Suppressor macrophage treated with lipopolysaccharide for 1 hour (primary cell): ENCODE results near the gene RRP12.
"Not testable (repeated sequence)": the region's sequence is repeated elsewhere in the genome, so short reads cannot be mapped to it uniquely, and the experiment has no call there.

Experiments used
- DNase-seq, 3 donors: peaks; one replicate each; pipeline ENCODE4 v3.0.0-alpha.2; 2020 to 2022

Gene RRP12

DNA sequence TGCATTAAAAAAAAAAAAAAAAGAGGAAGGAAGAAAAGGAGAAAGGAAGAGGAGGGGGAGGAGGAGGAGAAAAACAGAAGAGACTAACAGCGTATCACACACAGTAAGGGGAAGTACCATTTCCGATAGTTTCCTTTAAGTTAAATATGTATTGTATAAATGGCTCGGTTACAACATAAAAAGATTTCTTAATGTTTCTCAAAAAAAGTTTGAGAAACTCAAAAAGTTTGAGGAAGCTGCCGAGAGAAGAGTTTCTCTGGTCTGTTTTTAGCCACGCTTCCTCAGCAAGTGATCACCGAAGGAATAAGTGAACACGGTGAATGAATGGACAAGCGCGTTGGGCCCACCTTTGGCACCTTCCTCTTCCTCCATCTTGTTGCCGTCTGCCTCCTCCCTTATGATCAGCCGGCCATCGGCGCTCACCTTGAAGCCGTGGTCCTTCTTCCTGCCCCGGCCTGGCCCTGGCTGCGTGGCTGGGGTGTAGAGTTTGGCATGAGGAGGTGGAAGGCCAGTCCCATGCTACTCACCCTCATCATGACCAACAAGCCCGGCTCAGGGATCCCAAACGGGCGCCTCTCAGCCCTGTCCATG is 35.3 kb downstream of the RRP12 start:
- DNase-seq: peak; percentile 74 to 96 (median 94)

DNA sequence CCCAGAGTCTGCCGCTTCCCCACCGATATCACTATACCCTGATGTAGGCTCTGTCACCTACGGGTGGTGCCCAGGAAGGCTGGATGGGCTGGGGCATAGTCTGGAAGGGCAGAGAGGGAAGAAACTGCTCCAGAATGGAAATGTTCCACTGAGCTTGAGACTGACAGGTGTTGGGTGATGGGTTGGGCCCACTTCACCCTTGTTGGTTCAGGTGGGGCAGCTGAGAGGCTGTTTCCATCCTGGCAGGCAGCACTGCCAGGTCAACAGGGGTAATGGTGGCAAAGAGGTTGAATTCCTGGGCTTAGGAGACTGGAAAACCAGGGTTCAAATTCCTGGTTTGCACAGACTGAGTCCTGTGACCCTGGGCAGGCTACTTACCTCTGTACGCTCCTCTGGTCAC is 38.1 kb downstream of the RRP12 start:
- no peak for DNase-seq

DNA sequence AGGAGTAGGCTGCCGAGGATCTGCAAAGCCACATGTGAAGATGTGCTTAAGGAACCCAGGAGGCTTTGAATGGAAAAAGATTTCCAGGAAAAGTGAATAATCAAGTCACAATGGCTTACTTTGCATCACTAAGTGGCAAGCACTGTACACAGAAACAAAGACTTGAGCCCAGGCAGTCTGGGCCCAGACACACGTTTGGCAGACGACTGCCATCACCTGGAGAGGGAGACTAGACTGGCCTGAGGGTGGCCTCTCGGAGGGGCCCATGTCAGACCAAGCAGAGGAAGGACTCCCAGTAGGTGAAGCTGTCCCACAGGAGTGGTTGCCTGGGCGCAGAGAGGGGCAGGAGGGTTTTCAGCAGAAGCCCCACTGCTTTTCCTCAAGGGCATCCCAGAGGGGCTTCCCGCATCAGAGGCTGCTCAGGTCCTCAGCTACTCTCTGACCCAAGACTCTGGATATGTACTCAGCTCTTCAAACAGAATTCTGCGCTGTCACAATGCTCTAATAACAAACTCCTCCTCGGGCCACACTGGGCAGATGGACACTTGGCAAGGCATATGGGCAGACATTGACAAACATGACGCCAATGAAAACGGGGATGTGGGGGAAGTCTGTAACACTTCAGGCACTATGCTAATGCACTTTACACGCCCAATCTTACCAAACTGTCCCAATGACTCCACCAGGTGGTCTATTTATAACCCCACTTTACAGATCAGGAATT is 38.7 kb downstream of the RRP12 start:
- no peak for DNase-seq

DNA sequence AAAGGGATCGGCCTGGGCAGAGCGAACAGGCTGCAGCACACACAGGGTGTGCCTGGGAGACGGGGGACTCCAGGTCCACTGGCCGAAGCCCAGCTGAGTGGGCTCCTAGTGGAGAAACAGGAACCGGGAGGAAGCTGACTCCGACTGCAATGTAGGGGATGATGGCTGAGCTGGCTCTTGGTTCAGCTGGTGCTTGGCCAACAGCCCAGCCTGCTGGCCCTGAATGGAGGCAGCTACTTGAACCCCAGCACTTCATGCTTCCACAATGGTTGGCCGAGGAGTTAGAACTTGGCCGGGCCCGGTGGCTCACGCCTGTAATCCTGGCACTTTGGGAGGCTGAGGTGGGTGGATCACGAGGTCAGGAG is 39.6 kb downstream of the RRP12 start:
- DNase-seq: peak; percentile 33 to 57 (median 42)

DNA sequence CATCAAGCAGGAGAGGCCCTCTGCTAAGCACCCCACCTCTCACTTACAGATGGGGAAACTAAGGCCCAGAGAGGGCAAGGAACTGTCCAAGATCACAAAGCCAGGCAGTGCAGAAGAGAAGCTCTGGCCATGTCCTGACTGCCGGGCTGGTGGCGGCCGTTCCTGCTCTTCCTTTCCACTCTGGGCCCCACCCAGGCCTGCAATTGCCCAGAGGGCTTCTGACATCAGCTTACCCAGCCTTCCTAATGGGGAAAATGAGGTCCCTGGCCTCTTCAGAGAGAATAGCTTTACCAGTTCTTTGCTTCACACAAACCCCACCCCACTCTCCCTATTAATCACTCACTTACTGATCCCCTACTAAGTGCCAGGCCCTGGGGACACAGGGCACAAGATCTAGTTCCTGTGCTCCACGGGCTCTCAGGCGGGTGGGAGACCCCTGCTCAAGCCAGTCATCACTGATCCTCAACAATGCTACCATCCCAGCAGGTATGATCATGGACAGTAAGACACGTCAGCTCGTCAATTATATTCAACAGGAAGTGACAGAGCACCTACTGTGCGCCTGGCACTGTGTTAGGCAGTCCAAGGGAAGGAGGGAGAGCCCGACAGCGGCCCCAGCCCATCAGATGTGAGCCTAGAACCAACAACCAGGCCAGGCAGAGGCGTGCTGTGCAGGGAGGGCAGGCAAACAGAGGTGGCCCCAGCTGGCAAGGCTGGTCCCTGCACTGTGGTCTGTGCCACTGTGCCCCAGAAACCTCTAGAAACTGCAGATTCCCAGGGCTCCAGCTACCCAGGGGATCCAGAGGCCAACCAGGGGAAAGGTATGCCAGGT is 40.2 kb downstream of the RRP12 start:
- DNase-seq: no peak

DNA sequence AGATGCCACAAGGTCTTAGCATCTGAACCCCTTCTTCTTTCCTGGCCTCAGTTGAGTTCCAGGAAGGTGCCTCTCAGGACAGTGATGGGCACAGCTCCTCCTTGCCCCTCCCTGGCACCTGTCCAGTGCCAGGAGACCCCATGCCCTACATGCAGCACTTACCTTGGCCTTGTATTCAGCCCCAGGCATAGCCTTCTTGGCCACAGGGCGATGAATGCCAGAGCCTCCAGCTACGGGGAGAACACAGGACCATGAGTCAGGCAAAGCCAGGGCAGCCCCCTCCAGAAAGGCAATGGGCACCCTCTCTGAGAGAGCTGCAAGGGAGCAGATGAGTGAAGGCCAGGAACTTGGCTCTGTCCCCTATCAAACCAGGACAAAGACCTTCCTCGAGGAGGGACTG is 42.4 kb downstream of the RRP12 start:
- DNase-seq: peak in 2 of 3 donors; percentile 22 to 26

DNA sequence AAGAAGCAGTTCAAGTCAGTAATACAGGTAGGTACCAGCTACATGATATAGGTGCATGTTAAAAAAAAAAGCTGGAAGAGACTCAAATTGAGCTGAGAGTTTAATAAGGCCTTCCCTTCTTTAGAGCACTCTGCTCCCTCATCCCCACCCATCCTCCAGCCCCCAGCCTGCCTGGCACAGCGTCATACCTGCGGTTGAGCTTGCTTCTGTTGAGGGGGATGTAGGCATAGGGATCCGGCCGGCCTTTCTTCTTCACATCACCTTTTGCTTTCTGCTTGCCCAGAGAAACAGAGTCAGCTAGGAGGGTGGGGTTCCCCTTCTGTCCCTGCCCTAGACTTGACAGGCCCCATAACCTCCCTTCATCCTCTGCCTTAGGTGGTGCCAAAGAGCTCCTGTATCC is 42.8 kb downstream of the RRP12 start:
- no peak for DNase-seq

DNA sequence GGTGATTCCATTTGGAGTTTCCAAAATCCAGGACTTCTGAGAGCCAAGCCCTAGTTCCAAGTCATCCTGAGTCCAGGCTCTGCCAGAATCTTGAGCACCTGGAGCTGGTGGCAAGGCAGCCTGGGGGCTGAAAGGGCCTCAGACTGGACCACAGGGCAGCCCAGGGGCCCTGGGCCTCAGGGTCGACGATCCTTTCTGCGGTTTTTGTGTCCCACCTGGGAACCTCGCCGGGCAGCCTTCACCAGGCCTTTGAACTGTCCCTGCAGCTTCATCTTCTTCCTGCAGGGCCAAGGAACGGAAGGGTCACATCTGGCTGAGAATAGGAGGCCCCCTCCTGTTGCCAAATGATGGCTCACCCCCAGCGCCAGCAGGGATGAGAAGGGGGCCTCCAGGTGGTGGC is 44.2 kb downstream of the RRP12 start:
- no peak for DNase-seq

DNA sequence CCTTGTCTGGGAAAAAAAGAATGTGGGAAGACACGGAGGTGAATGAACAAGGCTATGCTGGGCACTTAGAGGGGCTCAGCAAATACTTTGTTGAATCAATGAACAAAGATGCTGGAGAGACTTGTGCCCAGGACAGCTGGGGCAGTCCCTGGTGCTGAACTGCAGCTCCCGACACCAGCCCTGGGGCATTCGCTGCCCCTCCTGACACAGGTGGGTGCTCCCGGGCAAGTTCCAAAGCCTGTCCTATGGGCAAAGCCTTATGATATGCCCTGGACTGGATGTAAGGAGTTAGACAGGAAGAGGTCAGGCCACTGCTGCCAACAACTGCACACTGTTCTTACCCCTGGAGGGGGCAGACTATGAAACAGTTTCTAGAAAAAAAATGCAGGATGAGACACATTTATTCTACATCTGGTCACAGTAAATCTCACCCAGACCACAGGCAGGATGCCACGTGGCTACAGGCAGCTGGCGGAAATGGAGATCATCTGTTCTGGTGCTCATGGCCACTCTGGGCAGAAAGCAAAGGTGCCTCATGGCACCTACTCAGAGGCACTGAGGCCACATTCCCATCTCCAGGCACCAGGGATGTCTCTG is 44.7 kb downstream of the RRP12 start:
- peak; percentile 20 to 45 (median 29) for DNase-seq

DNA sequence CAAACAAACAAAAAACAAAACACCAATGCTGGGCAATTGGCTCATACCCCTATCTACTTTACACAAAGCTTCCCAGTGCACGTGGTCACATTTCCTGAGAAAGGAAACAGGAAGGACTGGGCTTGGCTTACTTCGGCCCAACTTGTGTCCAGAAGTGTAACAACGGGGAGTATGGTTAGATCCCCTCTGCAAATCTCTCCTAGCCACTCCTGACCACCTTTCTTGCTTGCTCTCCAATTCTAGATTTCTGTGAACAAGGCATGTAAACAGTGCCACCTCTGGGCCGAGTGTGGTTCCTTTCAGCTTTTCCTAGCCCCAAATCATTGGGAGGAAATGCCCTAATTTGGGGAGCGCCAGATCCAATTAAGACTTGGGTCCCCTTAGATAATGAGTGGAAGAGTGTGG is 45.6 kb downstream of the RRP12 start:
- DNase-seq: peak; percentile 60 to 78 (median 60)

DNA sequence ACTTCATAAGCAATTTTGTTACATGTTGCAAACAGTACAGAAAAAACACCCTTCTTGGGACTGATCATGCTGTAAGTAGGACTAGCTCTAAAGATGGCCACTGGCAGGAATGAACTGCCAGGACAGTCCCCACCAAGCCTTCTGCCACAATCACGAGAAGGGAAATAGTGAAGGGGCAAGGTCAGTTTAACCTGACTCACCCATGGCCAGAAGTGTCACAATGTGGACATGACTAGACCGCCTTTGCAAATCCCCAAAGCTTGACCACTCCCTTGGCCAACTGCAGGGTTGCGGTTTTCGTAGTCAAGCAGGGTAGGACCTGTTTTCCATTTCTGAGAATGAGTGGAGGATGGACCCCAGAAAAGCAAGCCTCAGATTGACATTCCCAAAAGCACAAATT is 47.2 kb downstream of the RRP12 start:
- DNase-seq: peak; percentile 92 to 99 (median 96)

DNA sequence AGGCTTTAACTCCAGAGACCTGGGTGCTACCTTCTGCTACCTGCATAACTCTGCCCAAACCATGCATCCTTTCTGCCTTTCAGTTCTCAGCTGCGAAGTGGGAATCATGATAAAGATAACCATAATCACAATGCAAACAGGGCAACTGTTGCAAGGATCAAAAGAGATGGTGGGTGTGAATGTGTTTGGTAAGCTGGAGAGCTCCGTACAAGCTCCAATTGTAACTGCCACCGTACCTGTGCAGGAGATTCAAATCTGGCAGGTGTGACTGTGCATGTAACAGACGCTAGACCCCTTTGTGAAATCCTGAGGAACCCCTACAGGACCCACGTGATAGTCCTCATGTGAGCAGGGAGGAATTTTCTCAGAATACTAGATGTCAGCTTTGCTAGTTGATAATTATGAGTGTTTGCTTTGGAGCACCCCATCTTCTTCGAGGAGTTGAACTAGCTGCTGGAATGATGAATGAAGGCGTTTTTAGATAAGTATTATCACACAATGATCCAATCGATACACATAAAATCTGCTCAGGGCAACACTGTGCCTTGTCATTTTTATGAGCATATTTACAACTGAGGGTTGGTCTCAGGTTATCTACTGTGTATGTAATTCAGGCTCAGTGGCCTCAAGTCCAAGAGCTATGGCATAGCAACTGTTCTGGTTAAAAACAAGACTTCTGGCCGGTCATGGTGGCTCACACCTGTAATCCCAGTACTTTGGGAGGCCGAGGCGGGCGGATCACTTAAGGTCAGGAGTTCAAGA is 51.2 kb downstream of the RRP12 start:
- DNase-seq: no peak

DNA sequence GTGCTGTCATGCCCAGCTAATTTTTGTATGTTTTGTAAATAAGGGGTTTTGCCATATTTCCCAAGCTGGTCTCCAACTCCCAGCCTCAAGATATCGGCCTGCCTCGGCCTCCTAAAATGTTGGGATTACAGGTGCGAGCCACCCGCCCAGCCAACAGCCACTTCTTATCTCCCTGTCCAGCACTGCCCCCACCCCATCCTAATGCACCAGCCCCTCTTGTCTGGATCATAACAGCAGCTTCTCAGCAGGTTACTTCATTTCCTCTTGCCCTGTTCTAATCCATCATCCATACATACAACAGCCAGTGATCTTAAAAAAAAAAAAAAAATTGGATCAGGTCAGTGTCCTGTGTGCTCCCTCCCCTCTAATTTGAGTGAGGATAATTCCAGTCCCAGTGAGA is 53.8 kb downstream of the RRP12 start:
- no peak for DNase-seq

DNA sequence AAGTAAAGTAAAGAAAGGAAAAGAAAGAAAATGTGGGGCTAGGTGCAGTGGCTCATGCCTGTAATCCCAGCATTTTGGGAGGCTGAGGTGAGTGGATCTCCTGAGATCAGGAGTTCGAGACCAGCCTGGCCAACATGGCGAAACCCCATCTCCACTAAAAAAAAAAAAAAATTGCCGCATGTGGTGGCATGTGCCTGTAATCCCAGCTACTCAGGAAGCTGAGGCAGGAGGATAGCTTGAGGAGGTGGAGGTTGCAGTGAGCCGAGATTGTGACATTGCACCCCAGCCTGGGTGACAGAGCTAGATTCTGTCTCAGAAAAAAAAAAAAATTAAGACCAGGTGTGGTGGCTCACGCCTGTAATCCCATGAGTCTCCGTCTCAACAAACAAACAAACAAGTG is 57.5 kb downstream of the RRP12 start:
- DNase-seq: not testable (repeated sequence)

DNA sequence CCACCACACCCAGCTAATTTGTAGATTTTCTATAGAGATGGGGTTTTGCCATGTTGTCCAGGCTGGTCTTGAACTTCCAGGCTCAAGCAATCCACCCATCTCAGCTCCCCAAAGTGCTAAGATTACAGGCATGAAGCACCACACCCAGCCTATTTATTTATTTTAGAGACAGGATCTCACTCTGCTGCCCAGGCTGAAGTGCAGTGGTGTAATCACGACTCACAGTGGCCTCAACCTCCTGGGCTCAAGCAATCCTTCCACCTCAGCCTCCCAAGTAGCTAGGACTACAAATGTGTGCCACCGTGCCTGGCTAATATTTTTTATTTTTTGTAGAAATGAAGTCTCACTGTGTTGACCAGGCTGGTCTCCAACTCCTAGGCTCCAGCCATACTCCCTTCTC is 59.7 kb downstream of the RRP12 start:
- no peak for DNase-seq

DNA sequence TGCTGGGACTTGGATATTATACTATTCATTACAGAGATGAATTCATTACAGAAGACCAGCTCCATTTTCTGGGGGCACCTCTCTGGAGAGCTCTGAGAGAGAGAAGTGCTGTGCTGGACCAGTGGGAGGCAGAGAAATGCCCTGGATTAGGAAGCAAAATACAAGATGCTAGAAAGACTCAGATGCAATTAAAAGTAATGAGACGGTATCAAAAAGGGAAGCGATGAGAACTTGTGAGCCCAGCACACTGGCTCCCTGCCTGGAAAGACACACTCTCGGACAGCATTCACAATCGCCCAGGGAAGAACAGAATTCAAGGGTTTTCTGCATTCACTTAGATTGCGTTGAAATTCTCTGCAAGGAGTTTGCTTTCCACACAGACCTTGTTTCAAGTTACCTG is 63.1 kb downstream of the RRP12 start:
- DNase-seq: no peak

DNA sequence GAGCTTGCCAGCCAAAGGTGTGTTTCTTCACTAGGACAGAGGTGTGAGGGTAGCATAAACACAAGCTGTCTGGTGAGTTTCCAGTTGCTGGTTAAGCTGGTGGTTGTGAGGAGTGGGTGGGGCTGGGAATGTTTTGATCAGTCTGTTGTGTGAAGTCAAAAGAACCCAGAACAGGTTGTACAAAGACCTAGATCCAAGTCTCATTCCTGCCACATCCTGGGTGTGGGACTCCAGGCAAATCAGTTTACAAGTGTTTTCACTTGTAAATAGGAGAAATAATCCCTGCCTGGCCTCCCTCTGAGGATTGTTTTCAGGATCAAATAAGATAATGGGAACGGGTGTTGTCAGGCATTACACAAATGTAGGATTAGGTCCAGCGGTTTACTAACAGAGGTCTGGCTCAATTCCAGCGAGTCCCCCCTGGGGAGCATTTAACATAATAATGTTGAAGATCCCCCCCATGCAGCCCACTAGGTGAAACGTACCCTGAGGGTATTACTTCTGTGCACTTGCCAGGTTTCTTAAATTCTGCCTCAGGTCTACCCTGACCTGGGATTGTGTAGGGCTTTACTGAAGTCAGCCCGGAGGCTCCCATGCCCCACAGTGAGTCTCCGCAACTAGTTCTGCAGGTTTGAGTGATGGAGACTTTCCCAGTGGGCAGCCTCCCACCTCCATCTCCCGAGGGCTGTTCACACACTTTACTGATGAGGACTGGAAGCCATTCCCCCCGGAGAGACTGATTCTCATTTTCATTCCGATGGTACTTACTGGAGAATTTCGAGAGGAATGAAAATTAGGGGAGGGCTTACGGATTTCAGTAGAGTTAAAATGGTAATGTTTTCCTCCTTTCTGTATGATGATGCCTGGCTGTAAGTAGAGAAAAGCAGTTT is 64.0 kb downstream of the RRP12 start:
- no peak for DNase-seq

DNA sequence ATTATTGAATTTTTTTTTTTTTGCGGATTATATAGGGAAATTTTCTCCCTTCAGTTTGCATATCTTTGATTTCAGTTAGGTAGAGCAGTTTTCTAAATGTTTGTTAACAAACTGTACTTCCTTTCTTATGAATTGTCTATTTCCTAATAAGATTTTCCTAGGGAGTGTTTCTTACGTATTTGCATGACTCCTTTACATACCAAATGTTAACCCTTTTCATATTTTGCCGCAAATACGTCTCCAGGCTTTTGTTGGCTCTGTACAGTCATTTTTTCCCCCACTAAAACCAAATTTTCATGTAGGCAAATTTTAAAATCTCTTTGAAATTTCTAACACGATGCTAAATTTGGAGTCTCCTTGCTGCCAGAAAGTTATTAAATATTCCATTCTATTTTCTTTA is 64.7 kb downstream of the RRP12 start:
- DNase-seq: no peak

DNA sequence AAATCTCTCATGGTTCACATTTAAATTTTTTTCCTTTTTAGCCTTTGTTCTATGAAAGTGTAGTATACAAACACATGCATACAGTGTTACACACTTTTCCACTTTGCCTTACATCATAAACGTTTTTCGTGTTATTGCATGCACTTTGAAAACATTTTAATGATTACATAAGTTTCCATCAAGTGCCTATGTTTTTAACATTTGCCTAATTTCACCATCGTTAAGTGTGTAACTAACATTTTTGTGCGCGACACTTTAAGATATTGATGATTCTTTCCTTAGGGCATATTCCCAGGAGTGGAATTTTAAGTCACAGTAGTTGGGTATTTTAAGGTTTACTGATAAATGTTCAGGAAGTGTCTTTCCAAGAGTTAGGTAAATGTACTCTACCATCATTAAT is 65.1 kb downstream of the RRP12 start:
- DNase-seq: no peak

DNA sequence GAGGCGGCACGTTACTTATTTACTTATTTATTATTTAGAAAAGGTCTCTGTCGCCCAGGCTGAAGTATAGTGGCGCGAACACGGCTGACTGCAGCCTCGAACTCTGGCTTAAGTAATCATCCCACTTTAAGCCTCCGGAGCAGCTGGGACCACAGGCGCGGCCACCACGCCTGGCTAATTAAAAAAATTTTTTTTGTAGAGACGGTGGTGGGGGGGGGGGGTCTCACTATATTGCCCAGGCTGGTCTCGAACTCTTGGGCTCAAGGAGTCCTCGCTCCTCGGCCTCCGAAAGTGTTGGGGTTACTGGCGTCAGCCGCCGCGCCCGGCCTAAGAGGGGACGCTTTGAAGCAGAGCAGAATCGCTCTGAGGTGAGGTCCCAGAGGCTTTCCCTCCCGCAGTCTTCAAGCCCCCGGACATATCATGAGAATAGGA is 65.9 kb downstream of the RRP12 start:
- no peak for DNase-seq

DNA sequence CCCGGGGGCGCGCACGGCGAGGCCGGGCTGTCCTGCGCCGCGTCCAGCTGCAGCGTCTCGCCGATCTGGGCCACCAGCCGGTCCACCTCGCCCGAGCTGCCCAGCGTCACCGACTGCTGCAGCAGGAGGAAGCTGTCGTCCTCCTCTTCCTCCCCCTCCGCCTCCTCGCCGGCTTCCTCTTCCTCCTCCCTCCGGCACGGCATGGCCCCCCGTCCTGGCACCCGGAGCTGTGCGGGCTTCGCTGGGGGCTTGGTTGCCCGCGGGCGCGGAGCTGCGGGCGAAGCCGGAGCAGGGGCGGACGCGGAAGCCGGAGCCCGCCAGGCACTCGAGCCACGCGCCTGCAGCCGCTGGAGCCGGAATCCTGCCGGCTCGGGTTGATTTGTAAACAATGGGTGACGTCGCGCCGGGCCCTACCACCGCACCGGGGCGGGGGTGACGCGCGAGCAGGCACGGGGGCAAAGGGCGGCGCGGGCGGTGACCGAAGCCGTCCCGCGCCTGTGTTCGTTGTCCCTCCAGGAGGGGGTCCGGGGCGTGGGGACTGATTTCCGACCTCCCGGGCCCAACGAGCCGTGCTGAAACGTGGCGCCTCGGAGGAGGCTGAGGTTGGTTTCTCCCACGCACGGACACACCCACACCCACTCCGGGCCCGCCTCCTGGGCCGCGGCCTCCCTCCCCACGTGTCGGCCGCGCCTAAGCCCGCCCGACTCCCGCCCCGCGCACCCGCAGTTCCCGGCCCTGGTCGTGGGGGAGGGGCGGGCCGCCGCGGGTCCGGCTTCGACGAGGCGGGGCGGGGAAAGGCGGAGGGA is 66.6 kb downstream of the RRP12 start, which contains the start of gene FRAT2:
Gene FRAT2, minus strand, starts transcription at position 360 of the 806 bp plus-strand sequence. Its CDS starts 157 bp downstream, at position 203.
- DNase-seq: peak; percentile 89 to 96 (median 93)
